Uterus (tissue), 4 donors: ENCODE measurements around the gene DNMT3L. TPM values are rescaled to one million over a fixed set of nuclear protein-coding genes. Genes with fewer than 3 reads are reported as not detected.
A peak's percentile ranks its signal among the peaks of the same experiment; 100 is the strongest.

Experiments
- DNase-seq, 2 donors: peaks; one replicate each; pipeline ENCODE4 v3.0.0-alpha.2; 2019 to 2020
- H3K27ac ChIP-seq, 2 donors: fragments of 200-600 bp; sonication (generic); 1 replicate in 1 of 2; 2 replicates in 1 of 2; pipeline ENCODE4 v1.5.1; 2016 to 2018
- H3K27me3 ChIP-seq, 2 donors: fragments of 200-600 bp; sonication (generic); one replicate each; pipeline ENCODE4 v1.5.1; 2018 to 2019; ENCODE audit warnings: control low read depth in 1 of 2
- H3K36me3 ChIP-seq, 2 donors: fragments of 200-600 bp; sonication (generic); one replicate each; pipeline ENCODE4 v1.5.1; 2019; ENCODE audit warnings: control low read depth in 1 of 2
- H3K4me1 ChIP-seq, 2 donors: fragments of 200-600 bp; sonication (generic); one replicate each; pipeline ENCODE4 v1.5.1; 2018 to 2019; ENCODE audit warnings: control low read depth in 1 of 2
- H3K4me3 ChIP-seq, 2 donors: fragments of 200-600 bp; sonication (generic); 1 replicate in 1 of 2; 2 replicates in 1 of 2; pipeline ENCODE4 v1.5.1; 2018 to 2019; ENCODE audit warnings: mild to moderate bottlenecking in 1 of 2
- H3K9me3 ChIP-seq, 2 donors: fragments of 200-600 bp; sonication (generic); one replicate each; pipeline ENCODE4 v1.5.1; 2019; ENCODE audit warnings: control low read depth in 1 of 2
- POLR2A ChIP-seq, 2 donors: fragments of 450-650 bp; IDR thresholded peaks; one replicate each; pipeline ENCODE4 v1.6.1; 2016; ENCODE audit warnings: antibody characterized with exemption in 2 of 2, mild to moderate bottlenecking in 1 of 2, moderate library complexity in 1 of 2
- intact Hi-C: fragments of 100-400 bp; cut with DNase I; formaldehyde crosslinking; loops from one replicate; pipeline ENCODE4 v1.15.1; 2023; ENCODE audit warnings: low total_unique reads
- total RNA-seq, 4 donors: library from RNA; depleted of rRNA in 3 of 4; stranded (reverse); fragments of >200 nt in 3 of 4; gene quantifications; one replicate each; pipeline versions ENCODE4 v1.1.0 to v1.2.4, GENCODE V29; 2014 to 2023
- TF ChIP-seq, protein P1 (sequence below), 4 experiments: fragments of 200-600 bp in 2 of 4; fragments of 450-650 bp in 2 of 4; sonication (generic) in 2 of 4; IDR thresholded peaks; one replicate each; pipeline ENCODE4 v1.5.1; 2016 to 2019; ENCODE audit warnings: antibody characterized with exemption in 4 of 4, mild to moderate bottlenecking in 2 of 4, moderate library complexity in 1 of 4
- donor health status: DM: yes; HTN: yes; CAD: no.

The DNMT3L gene
- total RNA-seq, 4 donors from 2014 or later = not detected

DNA sequence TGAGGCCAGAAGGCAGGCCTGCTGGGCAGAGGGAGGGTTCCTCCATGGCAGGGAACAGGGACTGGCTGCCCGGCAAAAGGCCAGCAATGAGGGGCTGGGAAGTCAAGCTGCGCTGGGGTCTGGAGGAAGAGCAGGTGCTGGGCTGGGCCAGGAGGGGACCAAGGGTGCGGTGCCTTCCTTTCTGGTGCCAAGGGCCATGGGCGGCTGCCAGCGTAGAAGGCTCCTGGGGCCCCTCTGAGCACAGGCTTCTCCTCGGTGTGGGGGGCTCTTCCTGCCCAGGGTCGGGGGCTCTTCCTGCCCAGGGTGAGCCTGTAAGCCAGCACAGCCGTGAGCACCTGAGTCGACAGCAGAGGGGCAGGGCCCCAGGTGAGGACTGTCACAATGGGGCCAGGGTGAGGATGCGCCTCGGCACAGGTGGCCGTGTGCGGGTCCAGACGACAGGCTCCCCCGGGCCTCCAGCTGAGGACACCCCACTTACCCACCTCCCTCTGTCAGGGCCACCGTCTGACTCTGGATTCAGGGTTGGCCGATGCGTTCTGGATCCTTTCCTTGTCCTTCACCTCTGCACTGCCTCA is 10.7 kb upstream of the DNMT3L start:
- intact Hi-C loops = no loop called here
- DNase-seq = no peak
- Histone ChIP-seq H3K4me1 (no peaks in the 10 kb centered on the region), H3K9me3 (no peaks in the 10 kb centered on the region), H3K4me3 (no peak overlapping the region), H3K27me3 (no peaks in the 10 kb centered on the region), H3K27ac (no peak overlapping the region), H3K36me3 (no peaks in the 10 kb centered on the region)
- no peak for TF ChIP-seq POLR2A (IDR thresholded peaks at IDR 0.05)
- TF ChIP-seq, protein P1, sequence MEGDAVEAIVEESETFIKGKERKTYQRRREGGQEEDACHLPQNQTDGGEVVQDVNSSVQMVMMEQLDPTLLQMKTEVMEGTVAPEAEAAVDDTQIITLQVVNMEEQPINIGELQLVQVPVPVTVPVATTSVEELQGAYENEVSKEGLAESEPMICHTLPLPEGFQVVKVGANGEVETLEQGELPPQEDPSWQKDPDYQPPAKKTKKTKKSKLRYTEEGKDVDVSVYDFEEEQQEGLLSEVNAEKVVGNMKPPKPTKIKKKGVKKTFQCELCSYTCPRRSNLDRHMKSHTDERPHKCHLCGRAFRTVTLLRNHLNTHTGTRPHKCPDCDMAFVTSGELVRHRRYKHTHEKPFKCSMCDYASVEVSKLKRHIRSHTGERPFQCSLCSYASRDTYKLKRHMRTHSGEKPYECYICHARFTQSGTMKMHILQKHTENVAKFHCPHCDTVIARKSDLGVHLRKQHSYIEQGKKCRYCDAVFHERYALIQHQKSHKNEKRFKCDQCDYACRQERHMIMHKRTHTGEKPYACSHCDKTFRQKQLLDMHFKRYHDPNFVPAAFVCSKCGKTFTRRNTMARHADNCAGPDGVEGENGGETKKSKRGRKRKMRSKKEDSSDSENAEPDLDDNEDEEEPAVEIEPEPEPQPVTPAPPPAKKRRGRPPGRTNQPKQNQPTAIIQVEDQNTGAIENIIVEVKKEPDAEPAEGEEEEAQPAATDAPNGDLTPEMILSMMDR (IDR thresholded peaks at IDR 0.05) = no peak

DNA sequence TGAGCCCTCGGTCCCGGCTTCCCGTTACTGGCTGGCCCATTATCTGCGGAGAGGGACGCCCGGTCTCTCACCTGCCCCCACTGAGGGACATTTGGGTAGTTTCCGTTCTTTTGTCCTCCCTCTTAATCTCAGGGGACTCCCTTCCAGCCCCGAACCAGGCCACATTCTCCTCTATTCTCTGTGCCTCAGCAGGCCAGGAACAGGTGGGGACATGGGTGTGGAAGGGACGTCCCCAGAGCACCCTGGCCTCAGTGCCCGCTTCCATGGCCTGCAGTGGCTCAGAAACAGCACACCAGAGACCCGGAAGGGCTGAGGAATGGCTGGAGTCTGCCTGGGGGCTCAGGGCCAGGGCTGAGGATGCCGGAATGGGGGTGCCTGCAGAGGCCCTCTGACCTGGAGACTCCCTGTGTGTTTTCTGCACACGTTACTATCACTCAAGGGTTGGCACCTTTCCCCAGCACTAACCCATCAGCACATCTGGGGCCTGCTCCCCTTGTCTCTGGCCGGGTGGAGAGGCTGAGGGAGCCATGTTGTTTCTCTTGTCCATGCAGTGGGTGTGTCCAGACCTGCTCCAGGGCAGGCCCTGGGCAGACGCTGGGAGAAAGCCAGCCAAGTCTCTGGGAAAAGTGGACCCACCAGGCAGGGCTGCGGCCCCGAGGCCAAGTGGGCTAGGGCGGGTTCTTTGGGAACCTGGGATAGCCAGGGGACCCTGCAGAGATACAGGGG is 10.0 kb upstream of the DNMT3L start:
- DNase-seq = no peak
- no peaks in the 10 kb centered on the region for H3K27me3 ChIP-seq
- no peak overlapping the region for H3K27ac ChIP-seq
- no peaks in the 10 kb centered on the region for H3K9me3 ChIP-seq
- intact Hi-C loops = no loop called here
- no peak overlapping the region for H3K4me3 ChIP-seq
- TF ChIP-seq POLR2A (IDR thresholded peaks at IDR 0.05) = no peak
- TF ChIP-seq, protein P1 (IDR thresholded peaks at IDR 0.05) = no peak
- H3K4me1 ChIP-seq = no peaks in the 10 kb centered on the region
- no peaks in the 10 kb centered on the region for H3K36me3 ChIP-seq

DNA sequence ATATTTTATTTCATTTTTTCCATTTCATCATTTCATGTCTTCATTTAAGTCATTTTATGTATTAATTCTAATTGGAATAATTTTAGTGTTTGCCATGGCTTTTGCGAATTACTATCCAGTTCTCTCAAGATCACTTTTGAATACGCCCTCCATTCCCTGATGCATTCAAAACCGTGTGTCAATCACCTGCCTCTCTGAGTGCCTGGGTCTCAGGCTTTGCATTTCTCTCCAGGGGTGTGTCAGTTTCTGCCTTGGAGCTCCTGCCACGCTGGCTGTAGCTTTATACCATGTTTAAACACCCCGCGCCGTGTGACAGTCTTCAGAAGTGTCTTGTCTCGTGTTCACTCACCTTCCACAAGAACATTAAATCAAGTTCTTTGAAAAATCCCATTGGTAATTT is 7.4 kb upstream of the DNMT3L start:
- no peaks in the 10 kb centered on the region for H3K4me1 ChIP-seq
- no peak for DNase-seq
- no peaks in the 10 kb centered on the region for H3K36me3 ChIP-seq
- intact Hi-C loops = no loop called here
- H3K27ac ChIP-seq = no peak overlapping the region
- H3K27me3 ChIP-seq = no peaks in the 10 kb centered on the region
- TF ChIP-seq, protein P1 (IDR thresholded peaks at IDR 0.05) = no peak
- no peak for TF ChIP-seq POLR2A (IDR thresholded peaks at IDR 0.05)
- no peak overlapping the region for H3K4me3 ChIP-seq
- no peaks in the 10 kb centered on the region for H3K9me3 ChIP-seq

DNA sequence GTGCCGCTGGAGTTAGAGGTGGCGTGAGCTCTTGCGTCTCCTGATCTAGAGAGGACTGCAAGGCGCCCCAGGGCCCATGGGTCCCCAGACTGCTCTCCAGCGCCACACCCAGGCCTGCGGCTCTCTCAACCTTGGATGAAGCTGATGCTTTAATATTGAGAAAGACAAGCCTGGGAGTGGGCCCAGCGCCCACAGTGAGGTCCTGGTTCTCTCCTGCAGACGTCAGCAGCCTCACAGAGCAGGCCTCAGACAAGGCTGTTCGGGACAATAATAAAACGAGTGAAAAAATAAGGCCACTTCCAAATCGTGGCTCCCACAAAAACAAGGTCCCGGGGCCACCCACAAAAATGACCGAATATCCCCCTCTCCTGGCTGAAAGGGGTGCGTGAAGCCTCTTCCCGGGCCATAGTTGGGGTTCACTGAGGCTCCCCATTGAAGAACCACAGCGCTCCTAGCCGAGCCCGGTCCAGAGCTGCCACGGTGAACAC is 6.0 kb upstream of the DNMT3L start:
- no peaks in the 10 kb centered on the region for H3K36me3 ChIP-seq
- H3K4me1 ChIP-seq = no peaks in the 10 kb centered on the region
- H3K27me3 ChIP-seq = no peaks in the 10 kb centered on the region
- TF ChIP-seq POLR2A (IDR thresholded peaks at IDR 0.05) = no peak
- TF ChIP-seq, protein P1 (IDR thresholded peaks at IDR 0.05) = peak in 1 of 4 experiments; percentile 29
- H3K27ac ChIP-seq = no peak overlapping the region
- H3K4me3 ChIP-seq = no peak overlapping the region
- intact Hi-C loops = no loop called here
- no peaks in the 10 kb centered on the region for H3K9me3 ChIP-seq
- peak; percentile 37 to 58 for DNase-seq

DNA sequence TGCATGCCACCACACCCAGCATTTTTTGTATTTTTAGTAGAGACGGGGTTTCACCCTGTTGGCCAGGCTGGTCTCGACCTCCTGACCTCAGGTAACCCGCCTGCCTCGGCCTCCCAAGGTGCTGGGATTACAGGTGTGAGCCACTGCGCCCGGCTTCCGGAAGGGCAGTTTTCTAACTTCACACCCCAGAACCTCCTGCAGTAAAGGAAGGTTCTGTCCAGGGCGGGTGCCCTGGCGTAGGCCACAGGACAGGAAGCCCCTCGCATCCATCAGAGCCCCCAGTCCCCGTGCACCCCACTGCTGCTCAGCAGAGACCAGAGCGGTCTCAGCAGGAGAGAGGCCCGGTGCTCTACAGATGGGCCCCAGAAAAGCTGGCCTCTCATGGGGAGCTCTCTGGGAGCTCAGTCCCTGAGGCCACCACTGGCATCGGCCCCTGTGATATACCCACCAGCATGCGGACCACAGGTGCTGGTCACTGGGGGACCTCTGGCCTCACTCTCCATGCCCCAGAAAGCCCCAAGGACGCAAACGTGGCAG is 4.1 kb upstream of the DNMT3L start:
- TF ChIP-seq POLR2A (IDR thresholded peaks at IDR 0.05) = no peak
- TF ChIP-seq, protein P1 (IDR thresholded peaks at IDR 0.05) = no peak
- Histone ChIP-seq H3K27ac (no peak overlapping the region), H3K27me3 (no peaks in the 10 kb centered on the region), H3K4me1 (no peaks in the 10 kb centered on the region), H3K4me3 (no peak overlapping the region), H3K36me3 (no peaks in the 10 kb centered on the region), H3K9me3 (no peaks in the 10 kb centered on the region)
- intact Hi-C loops = no loop called here
- DNase-seq = no peak
